Gastrocnemius medialis (tissue), 4 donors: ENCODE data around the gene TXNRD2. TPM values are rescaled to one million over a fixed set of nuclear protein-coding genes. Genes with fewer than 3 reads are reported as not detected.

ENCODE experiments used
- ATAC-seq, 2 donors: fragments of 150-250 bp; one replicate each; pipeline ENCODE4 v1.9.1; 2016
- DNase-seq, 2 donors: peaks; one replicate each; pipeline ENCODE4 v3.0.0-alpha.2; 2019
- H3K27ac ChIP-seq, 4 donors: fragments of 200-600 bp; sonication (generic); 1 replicate in 1 of 4; 2 replicates in 3 of 4; pipeline ENCODE4 v1.5.1; 2016 to 2018; ENCODE audit warnings: mild to moderate bottlenecking in 2 of 4, moderate library complexity in 1 of 4
- H3K27me3 ChIP-seq, 3 donors: fragments of 200-600 bp; sonication (generic) in 2 of 3; 1 replicate in 1 of 3; 2 replicates in 2 of 3; pipeline versions ENCODE4 v1.5.1 to v1.6.0; 2016 to 2019; ENCODE audit warnings: mild to moderate bottlenecking in 1 of 3, moderate library complexity in 1 of 3
- H3K36me3 ChIP-seq, 2 donors: fragments of 200-600 bp; sonication (generic) in 1 of 2; one replicate each; pipeline ENCODE4 v1.5.1; 2017 to 2018
- H3K4me1 ChIP-seq, 2 donors: fragments of 200-600 bp; sonication (generic) in 1 of 2; one replicate each; pipeline ENCODE4 v1.5.1; 2016 to 2017; ENCODE audit warnings: mild to moderate bottlenecking in 2 of 2
- H3K4me3 ChIP-seq, 4 donors: fragments of 200-600 bp; sonication (generic) in 3 of 4; 1 replicate in 1 of 4; 2 replicates in 3 of 4; pipeline ENCODE4 v1.5.1; 2016 to 2019; ENCODE audit warnings: mild to moderate bottlenecking in 2 of 4
- H3K9me3 ChIP-seq, 3 donors: fragments of 200-600 bp; sonication (generic) in 2 of 3; 1 replicate in 1 of 3; 2 replicates in 2 of 3; pipeline ENCODE4 v1.5.1; 2016 to 2019
- POLR2A ChIP-seq, 2 donors: fragments of 450-650 bp; IDR thresholded peaks; one replicate each; pipeline ENCODE4 v1.6.1; 2017; ENCODE audit warnings: antibody characterized with exemption in 2 of 2, mild to moderate bottlenecking in 2 of 2, moderate library complexity in 2 of 2
- in situ Hi-C, 4 donors: fragments of 200-750 bp; cut with MboI; loops; one replicate each; pipeline versions ENCODE4 v1.15.0 to v1.8.0; 2017; ENCODE audit warnings: low sequenced_read_pairs in 4 of 4
- intact Hi-C: fragments of 100-400 bp; cut with DNase I; formaldehyde crosslinking; loops from one replicate; pipeline ENCODE4 v1.15.1; 2023; ENCODE audit warnings: low total_unique reads
- total RNA-seq, 4 donors: library from RNA; depleted of rRNA; stranded (reverse); fragments of >200 nt; gene quantifications; one replicate each; pipeline versions ENCODE4 v1.1.0 to v1.2.3, GENCODE V29; 2016
- TF ChIP-seq, protein P1 (sequence below), 5 experiments: fragments of 450-650 bp in 3 of 5; fragments of 200-600 bp in 2 of 5; sonication (generic) in 2 of 5; IDR thresholded peaks in 4 of 5; conservative IDR thresholded peaks in 1 of 5; 1 replicate in 4 of 5; 2 replicates in 1 of 5; pipeline ENCODE4 v1.5.1; 2016 to 2019; ENCODE audit warnings: antibody characterized with exemption in 5 of 5, mild to moderate bottlenecking in 3 of 5, moderate library complexity in 3 of 5

The TXNRD2 gene
- total RNA-seq, 4 donors from 2014 or later: 9.0 to 18.0 (median 14.4) TPM

DNA sequence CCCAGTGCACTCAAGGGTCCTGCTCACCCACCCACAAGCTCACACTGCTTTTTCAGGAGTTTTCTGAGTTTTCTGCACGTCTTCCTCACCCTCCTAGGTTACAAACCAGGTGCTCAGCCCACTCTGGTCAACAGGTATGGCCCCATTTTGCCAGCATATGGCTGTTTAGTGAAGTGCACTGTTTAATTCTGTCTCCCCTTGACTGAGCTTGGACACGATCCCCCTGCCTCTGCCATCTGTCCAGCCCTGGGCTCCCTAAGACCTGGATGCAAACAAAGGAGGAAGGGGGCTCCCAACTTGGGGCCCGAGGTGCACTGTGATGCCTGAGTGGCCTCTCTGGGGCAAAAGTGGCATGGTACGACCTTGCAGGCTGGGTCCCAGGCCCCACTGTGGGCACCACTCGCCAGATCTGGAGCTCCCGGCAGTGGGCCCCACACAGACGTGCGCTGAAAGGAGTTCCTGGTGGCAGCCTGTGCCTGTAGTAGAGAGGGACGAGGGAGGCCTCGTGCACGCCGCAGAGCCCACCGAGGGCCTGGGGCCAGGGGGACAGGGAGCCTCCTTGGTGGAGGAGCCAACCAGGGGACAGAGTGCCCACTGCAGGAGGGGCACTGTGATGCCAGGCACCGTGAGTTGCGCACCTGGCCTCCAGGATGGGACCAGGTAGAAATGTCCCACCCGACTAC, 37.3 kb downstream of the TXNRD2 start:
- peaks cover 0 to 5% of the 10 kb centered on the region in 2 donors for H3K36me3 ChIP-seq
- ATAC-seq (no peak), DNase-seq (no peak)
- no peak overlapping the region for H3K27ac ChIP-seq
- H3K4me1 ChIP-seq: no peaks in the 10 kb centered on the region
- TF ChIP-seq, protein P1, sequence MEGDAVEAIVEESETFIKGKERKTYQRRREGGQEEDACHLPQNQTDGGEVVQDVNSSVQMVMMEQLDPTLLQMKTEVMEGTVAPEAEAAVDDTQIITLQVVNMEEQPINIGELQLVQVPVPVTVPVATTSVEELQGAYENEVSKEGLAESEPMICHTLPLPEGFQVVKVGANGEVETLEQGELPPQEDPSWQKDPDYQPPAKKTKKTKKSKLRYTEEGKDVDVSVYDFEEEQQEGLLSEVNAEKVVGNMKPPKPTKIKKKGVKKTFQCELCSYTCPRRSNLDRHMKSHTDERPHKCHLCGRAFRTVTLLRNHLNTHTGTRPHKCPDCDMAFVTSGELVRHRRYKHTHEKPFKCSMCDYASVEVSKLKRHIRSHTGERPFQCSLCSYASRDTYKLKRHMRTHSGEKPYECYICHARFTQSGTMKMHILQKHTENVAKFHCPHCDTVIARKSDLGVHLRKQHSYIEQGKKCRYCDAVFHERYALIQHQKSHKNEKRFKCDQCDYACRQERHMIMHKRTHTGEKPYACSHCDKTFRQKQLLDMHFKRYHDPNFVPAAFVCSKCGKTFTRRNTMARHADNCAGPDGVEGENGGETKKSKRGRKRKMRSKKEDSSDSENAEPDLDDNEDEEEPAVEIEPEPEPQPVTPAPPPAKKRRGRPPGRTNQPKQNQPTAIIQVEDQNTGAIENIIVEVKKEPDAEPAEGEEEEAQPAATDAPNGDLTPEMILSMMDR (IDR thresholded peaks at IDR 0.05 in 4 of 5, conservative IDR thresholded peaks at IDR 0.05 in 1 of 5): no peak
- no peak for TF ChIP-seq POLR2A (IDR thresholded peaks at IDR 0.05)
- intact Hi-C loops (no loop called here), in situ Hi-C loops (no loop called here)
- H3K9me3 ChIP-seq: no peaks in the 10 kb centered on the region
- no peak overlapping the region for H3K4me3 ChIP-seq
- no peaks in the 10 kb centered on the region for H3K27me3 ChIP-seq

GRCh38 chr22:19903513-19903912, 38.1 kb downstream of the TXNRD2 start:
- TF ChIP-seq POLR2A (IDR thresholded peaks at IDR 0.05): no peak
- TF ChIP-seq, protein P1 (IDR thresholded peaks at IDR 0.05 in 4 of 5, conservative IDR thresholded peaks at IDR 0.05 in 1 of 5): no peak
- no peak for DNase-seq
- intact Hi-C loops (no loop called here), in situ Hi-C loops (no loop called here)
- no peak overlapping the region for H3K4me3 ChIP-seq
- H3K4me1 ChIP-seq: no peaks in the 10 kb centered on the region
- peaks cover 0 to 13% of the 10 kb centered on the region in 2 donors for H3K36me3 ChIP-seq
- no peak for ATAC-seq
- H3K9me3 ChIP-seq: no peaks in the 10 kb centered on the region
- H3K27me3 ChIP-seq: no peaks in the 10 kb centered on the region
- H3K27ac ChIP-seq: no peak overlapping the region

- no peak for TF ChIP-seq POLR2A (IDR thresholded peaks at IDR 0.05)
- TF ChIP-seq, protein P1 (IDR thresholded peaks at IDR 0.05 in 4 of 5, conservative IDR thresholded peaks at IDR 0.05 in 1 of 5): no peak
- Histone ChIP-seq H3K36me3 (peaks cover 0 to 8% of the 10 kb centered on the region in 2 donors), H3K4me3 (no peak overlapping the region), H3K27ac (no peak overlapping the region), H3K4me1 (no peaks in the 10 kb centered on the region), H3K27me3 (no peaks in the 10 kb centered on the region), H3K9me3 (no peaks in the 10 kb centered on the region)
- intact Hi-C loops (no loop called here), in situ Hi-C loops (no loop called here)
- DNase-seq (no peak), ATAC-seq (no peak)
Observed at GRCh38 chr22:19903031-19903430, 38.6 kb downstream of the TXNRD2 start.

- no peaks in the 10 kb centered on the region for H3K27me3 ChIP-seq
- intact Hi-C loops (no loop called here), in situ Hi-C loops (no loop called here)
- H3K27ac ChIP-seq: no peak overlapping the region
- TF ChIP-seq, protein P1 (IDR thresholded peaks at IDR 0.05 in 4 of 5, conservative IDR thresholded peaks at IDR 0.05 in 1 of 5): no peak
- TF ChIP-seq POLR2A (IDR thresholded peaks at IDR 0.05): no peak
- ATAC-seq (no peak), DNase-seq (no peak)
- H3K4me3 ChIP-seq: no peak overlapping the region
- peaks cover 0 to 8% of the 10 kb centered on the region in 2 donors for H3K36me3 ChIP-seq
- H3K9me3 ChIP-seq: no peaks in the 10 kb centered on the region
- H3K4me1 ChIP-seq: no peaks in the 10 kb centered on the region
Observed at GRCh38 chr22:19902245-19902715, 39.3 kb downstream of the TXNRD2 start.
